Neural cell (in vitro differentiated cells): Measurements from ENCODE around the gene SCUBE1. TPM values are rescaled to one million over a fixed set of nuclear protein-coding genes. Genes with fewer than 3 reads are reported as not detected.

Experiments used
- H2AFZ ChIP-seq: fragments of 200-600, 300-800 bp; sonication (generic), shearing (Covaris generic); 2 replicates; pipeline ENCODE4 v1.6.0; 2014; ENCODE audit warnings: low read depth, mild to moderate bottlenecking, antibody characterized with exemption, low read length, moderate library complexity
- H3F3A ChIP-seq: fragments of 200-600 bp; shearing (Covaris generic); 2 replicates; pipeline ENCODE4 v1.6.1; 2016; ENCODE audit warnings: mild to moderate bottlenecking, moderate library complexity, mixed read lengths, antibody characterized with exemption, low read length; ENCODE audit not compliant: insufficient read depth, poor library complexity, severe bottlenecking
- H3K27ac ChIP-seq: fragments of 200-600, 300-800 bp; sonication (generic), shearing (Covaris generic); 2 replicates; pipeline ENCODE4 v1.5.1; 2014; ENCODE audit warnings: mild to moderate bottlenecking, low read length, moderate library complexity
- H3K27me3 ChIP-seq: fragments of 300-800, 200-600 bp; sonication (generic), shearing (Covaris generic); 2 replicates; pipeline ENCODE4 v1.6.0; 2014; ENCODE audit warnings: mild to moderate bottlenecking, low read depth, low read length, moderate library complexity; ENCODE audit not compliant: insufficient read depth
- H3K36me3 ChIP-seq: fragments of 300-800, 200-600 bp; sonication (generic), shearing (Covaris generic); 2 replicates; pipeline ENCODE4 v1.5.1; 2014; ENCODE audit warnings: mild to moderate bottlenecking, antibody characterized with exemption, low read length, moderate library complexity; ENCODE audit not compliant: insufficient read depth
- H3K4me2 ChIP-seq: fragments of 300-800, 200-600 bp; sonication (generic), shearing (Covaris generic); 2 replicates; pipeline ENCODE4 v1.6.0; 2014; ENCODE audit warnings: mild to moderate bottlenecking, low read length
- H3K4me3 ChIP-seq: fragments of 300-800, 200-600 bp; sonication (generic), shearing (Covaris generic); 2 replicates; pipeline ENCODE4 v1.5.1; 2014; ENCODE audit warnings: mild to moderate bottlenecking, low read length, moderate library complexity
- H3K79me2 ChIP-seq: fragments of 200-600 bp; shearing (Covaris generic); replicated peaks from 2 replicates; pipeline ENCODE4 v1.6.0; 2014; ENCODE audit warnings: mild to moderate bottlenecking, low read length, moderate library complexity; ENCODE audit not compliant: insufficient read depth
- H3K9ac ChIP-seq: fragments of 300-800, 200-600 bp; sonication (generic), shearing (Covaris generic); 2 replicates; pipeline ENCODE4 v1.6.1; 2016; ENCODE audit warnings: mild to moderate bottlenecking, low read length, mixed read lengths
- H3K9me2 ChIP-seq: fragments of 200-600 bp; shearing (Covaris generic); 2 replicates; pipeline ENCODE4 v1.6.1; 2016; ENCODE audit warnings: mild to moderate bottlenecking, low read length, mixed read lengths; ENCODE audit not compliant: insufficient read depth
- H3K9me3 ChIP-seq: fragments of 200-600, 300-800 bp; sonication (generic), shearing (Covaris generic); 2 replicates; pipeline ENCODE4 v1.6.1; 2016; ENCODE audit warnings: mild to moderate bottlenecking, mixed run types, low read length, moderate library complexity, mixed read lengths
- H4K20me1 ChIP-seq: fragments of 200-600 bp; shearing (Covaris generic); 2 replicates; pipeline ENCODE4 v1.6.1; 2016; ENCODE audit warnings: mild to moderate bottlenecking, mixed run types; ENCODE audit not compliant: insufficient read depth
- CTCF ChIP-seq: fragments of 450-650 bp; IDR thresholded peaks from 2 replicates; pipeline ENCODE4 v1.5.1; 2014; ENCODE audit warnings: antibody characterized with exemption, mild to moderate bottlenecking, moderate library complexity; ENCODE audit not compliant: poor library complexity, severe bottlenecking
- EP300 ChIP-seq: fragments of 450-650 bp; conservative IDR thresholded peaks from 2 replicates; pipeline ENCODE4 v1.6.1; 2014; ENCODE audit warnings: antibody characterized with exemption, mild to moderate bottlenecking, moderate library complexity; ENCODE audit not compliant: poor library complexity, severe bottlenecking
- EZH2 ChIP-seq: fragments of 200-600, 300-800 bp; shearing (Covaris generic), sonication (generic); IDR thresholded peaks from 2 replicates; pipeline ENCODE4 v1.6.1; 2014; ENCODE audit warnings: antibody characterized with exemption, low read length, borderline replicate concordance, mild to moderate bottlenecking; ENCODE audit not compliant: insufficient read depth, poor library complexity, severe bottlenecking
- MXI1 ChIP-seq: fragments of 450-650 bp; conservative IDR thresholded peaks from 2 replicates; pipeline ENCODE4 v1.6.1; 2014; ENCODE audit warnings: antibody characterized with exemption, mild to moderate bottlenecking; ENCODE audit not compliant: poor library complexity, severe bottlenecking
- POLR2AphosphoS5 ChIP-seq: IDR thresholded peaks from 2 replicates; pipeline ENCODE4 v1.6.1; 2012
- RAD21 ChIP-seq: fragments of 450-650 bp; conservative IDR thresholded peaks from 2 replicates; pipeline ENCODE4 v1.6.1; 2014; ENCODE audit warnings: antibody characterized with exemption, mild to moderate bottlenecking, moderate library complexity
- REST ChIP-seq: IDR thresholded peaks from 2 replicates; pipeline ENCODE4 v1.6.1; 2012; ENCODE audit warnings: borderline replicate concordance
- SMC3 ChIP-seq: fragments of 450-650 bp; conservative IDR thresholded peaks from 2 replicates; pipeline ENCODE4 v1.6.1; 2014; ENCODE audit warnings: antibody characterized with exemption, mild to moderate bottlenecking, moderate library complexity; ENCODE audit not compliant: poor library complexity
- TAF1 ChIP-seq: IDR thresholded peaks from 2 replicates; pipeline ENCODE4 v1.6.1; 2012; ENCODE audit warnings: low read depth
- polyA plus RNA-seq: library from polyadenylated mRNA; depleted of rRNA; stranded (reverse); fragments of >200 nt; gene quantifications from 2 replicates; pipeline ENCODE4 v1.2.3, GENCODE V29; 2014

The SCUBE1 gene
- polyA plus RNA-seq, 1 donor from 2014 or later = 8.4 TPM

- H3K9ac ChIP-seq = no peak overlapping the region
- H3K79me2 ChIP-seq = no peaks in the 10 kb centered on the region
- H2AFZ ChIP-seq = no peak overlapping the region
- H3K27me3 ChIP-seq = no peaks in the 10 kb centered on the region
- no peaks in the 10 kb centered on the region for H3K9me3 ChIP-seq
- no peak overlapping the region for H3K27ac ChIP-seq
- H3K36me3 ChIP-seq = no peaks in the 10 kb centered on the region
- H3K9me2 ChIP-seq = no peaks in the 10 kb centered on the region
- no peak overlapping the region for H3K4me2 ChIP-seq
- no peaks in the 10 kb centered on the region for H3F3A ChIP-seq
- H3K4me3 ChIP-seq = no peak overlapping the region
- no peak for TF ChIP-seq REST
- no peak for TF ChIP-seq MXI1
- no peak for TF ChIP-seq SMC3
- TF ChIP-seq EZH2 = no peak
- no peak for TF ChIP-seq RAD21
- no peaks in the 10 kb centered on the region for H4K20me1 ChIP-seq
These were observed 66.1 kb downstream of the SCUBE1 start for GRCh38 chr22:43277091-43277490.

- TF ChIP-seq MXI1 (no peak), SMC3 (no peak), TAF1 (no peak), CTCF (no peak), EZH2 (no peak), RAD21 (no peak), REST (no peak), POLR2AphosphoS5 (no peak), EP300 (no peak)
- no peaks in the 10 kb centered on the region for H3K9me3 ChIP-seq
These were observed 66.9 kb downstream of the SCUBE1 start for GRCh38 chr22:43276321-43276720.

More at GRCh38 chr22:43276321-43276720, 66.9 kb downstream of the SCUBE1 start:
- no peak overlapping the region for H3K9ac ChIP-seq
- H2AFZ ChIP-seq = no peak overlapping the region
- no peak overlapping the region for H3K4me2 ChIP-seq
- H4K20me1 ChIP-seq = no peaks in the 10 kb centered on the region
- H3K27ac ChIP-seq = no peak overlapping the region
- H3K9me2 ChIP-seq = no peaks in the 10 kb centered on the region
- no peaks in the 10 kb centered on the region for H3K27me3 ChIP-seq
- H3K79me2 ChIP-seq = no peaks in the 10 kb centered on the region
- H3F3A ChIP-seq = no peaks in the 10 kb centered on the region
- no peaks in the 10 kb centered on the region for H3K36me3 ChIP-seq
- no peak overlapping the region for H3K4me3 ChIP-seq
